Measurements from ENCODE around the gene UGT1A3. TPM values are rescaled to one million over a fixed set of nuclear protein-coding genes. Genes with fewer than 3 reads are reported as not detected.

Gene UGT1A3
- total RNA-seq, 2 experiments from 2014 or later: not detected

DNA sequence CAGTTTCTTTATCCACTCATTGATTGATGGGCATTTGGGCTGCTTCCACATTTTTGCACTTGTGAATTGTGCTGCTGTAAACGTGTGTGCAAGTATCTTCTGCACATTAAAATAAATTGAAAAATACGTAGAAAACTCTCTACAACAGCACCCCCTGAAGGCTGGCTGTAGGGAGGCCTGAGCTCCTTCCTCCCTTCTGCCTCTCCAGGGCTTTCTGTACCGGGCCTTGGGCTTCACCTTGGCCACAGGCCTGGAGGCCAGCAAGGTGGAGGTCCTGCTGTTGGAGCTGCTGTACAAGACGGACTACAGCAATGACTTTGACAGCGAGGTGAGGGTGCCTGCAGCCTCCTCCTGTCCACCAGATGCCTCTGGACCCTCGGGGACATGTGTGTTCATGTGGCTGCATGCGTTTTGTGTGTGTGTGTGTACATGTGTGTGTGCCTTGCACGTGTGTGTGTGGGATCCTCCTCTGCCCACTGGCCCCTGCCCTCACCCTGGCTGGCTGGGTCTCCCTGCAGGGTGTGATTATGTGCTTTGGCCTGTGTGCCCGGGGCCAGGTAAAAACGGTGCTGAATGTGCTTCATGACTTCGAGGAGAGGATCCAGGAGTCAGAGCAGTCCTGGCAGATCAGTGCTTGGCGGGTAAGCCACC is 78.5 kb downstream of the UGT1A3 start:
- H3K36me3 Mint-ChIP-seq: no peaks in the 10 kb centered on the region
- H3K27me3 Mint-ChIP-seq: peaks cover 10% of the 10 kb centered on the region
- no peaks in the 10 kb centered on the region for H3K4me1 Mint-ChIP-seq
- H3K4me3 Mint-ChIP-seq: no peak overlapping the region
- DNase-seq: no peak
- no peaks in the 10 kb centered on the region for H3K9me3 Mint-ChIP-seq
- H3K27ac Mint-ChIP-seq: no peak overlapping the region

DNA sequence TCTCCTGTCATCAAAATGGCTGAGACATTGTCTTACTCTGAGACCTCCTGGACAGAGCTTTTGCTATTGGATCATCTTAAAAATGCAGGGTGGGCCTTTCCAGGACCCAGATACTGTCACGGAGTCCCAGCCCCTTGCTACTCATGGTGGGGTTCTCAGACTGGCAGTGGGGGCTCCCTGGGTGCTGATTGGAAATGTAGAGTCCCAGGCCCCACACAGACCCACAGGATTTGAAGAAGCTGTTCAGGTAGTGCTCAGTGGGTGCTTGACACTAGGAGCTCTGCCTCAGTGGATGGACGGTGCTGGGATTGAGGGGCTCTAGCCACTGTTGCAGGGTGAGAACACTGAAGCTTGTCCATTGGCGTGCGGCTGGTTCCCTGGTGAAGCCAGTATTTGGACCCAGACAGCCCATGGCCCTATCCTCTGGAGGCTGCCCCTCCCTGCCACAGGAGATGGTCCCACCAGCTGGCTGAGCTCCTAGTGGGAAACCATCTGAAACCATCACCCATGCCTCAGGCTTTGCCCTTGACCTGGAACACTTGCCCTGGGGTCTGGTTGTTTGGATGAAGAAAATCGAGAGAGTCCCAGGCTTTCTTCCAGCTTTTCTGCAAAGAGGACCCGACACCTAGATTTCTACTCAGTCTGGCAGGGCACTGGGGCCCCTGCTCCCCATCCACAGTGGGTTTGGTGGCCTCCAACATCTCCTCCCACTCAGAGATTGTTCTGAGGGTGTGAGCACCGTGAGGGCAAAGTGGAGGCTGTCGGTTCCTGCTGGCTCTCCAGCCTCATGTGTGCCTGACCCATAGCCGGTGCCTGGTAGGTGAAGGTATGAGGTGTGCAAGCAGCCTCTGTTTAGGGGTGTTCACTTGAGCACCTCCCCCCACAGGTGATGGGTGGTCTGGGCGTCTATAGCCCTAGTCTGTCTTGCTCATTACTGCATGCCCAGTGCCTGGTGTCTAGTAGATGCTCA is 79.4 kb downstream of the UGT1A3 start:
- no peaks in the 10 kb centered on the region for H3K9me3 Mint-ChIP-seq
- no peak overlapping the region for H3K27ac Mint-ChIP-seq
- no peaks in the 10 kb centered on the region for H3K36me3 Mint-ChIP-seq
- peaks cover 3% of the 10 kb centered on the region for H3K27me3 Mint-ChIP-seq
- H3K4me3 Mint-ChIP-seq: no peak overlapping the region
- DNase-seq: no peak
- H3K4me1 Mint-ChIP-seq: no peaks in the 10 kb centered on the region

DNA sequence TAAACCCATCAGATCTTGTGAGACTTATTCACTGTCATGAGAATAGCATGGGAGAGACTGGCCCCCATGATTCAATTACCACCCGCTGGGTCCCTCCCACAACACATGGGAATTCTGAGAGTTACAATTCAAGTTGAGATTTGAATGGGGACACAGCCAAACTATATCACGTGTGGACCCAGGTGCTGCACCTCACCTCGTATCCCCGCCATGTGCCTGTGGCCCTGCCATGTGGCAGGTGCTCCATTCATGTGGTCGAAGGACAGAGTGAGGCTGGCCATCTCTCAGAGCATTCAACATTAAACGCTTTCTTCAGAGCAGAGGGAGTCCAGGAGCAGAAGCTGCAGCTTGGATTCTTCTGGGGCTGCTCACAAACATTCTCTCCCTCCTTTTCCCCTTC is 81.5 kb downstream of the UGT1A3 start:
- Mint-ChIP-seq H3K27me3 (peaks cover 2% of the 10 kb centered on the region), H3K4me3 (no peak overlapping the region), H3K4me1 (no peaks in the 10 kb centered on the region), H3K36me3 (no peaks in the 10 kb centered on the region), H3K27ac (no peak overlapping the region), H3K9me3 (no peaks in the 10 kb centered on the region)
- no peak for DNase-seq

DNA sequence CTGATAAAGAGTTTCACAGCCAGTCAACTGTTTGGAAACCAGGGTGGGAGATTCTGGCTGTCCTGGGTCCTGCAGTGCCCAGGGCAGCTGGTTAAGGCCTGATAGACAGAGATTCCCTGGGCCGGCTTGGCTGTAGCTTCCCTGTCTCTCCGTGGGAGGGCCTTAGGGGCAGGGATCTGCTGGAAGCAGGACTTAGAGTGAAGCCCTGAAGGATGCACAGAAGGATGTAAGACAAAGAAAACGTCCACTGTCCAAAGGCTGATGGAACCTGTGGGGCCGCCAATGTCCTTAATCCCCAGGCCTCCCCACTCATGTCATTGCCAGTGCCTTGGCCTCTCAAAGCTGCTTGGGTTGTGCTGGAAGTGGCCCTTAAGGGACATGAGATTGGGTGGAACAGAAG is 82.2 kb downstream of the UGT1A3 start:
- no peaks in the 10 kb centered on the region for H3K9me3 Mint-ChIP-seq
- H3K4me1 Mint-ChIP-seq: no peaks in the 10 kb centered on the region
- H3K27ac Mint-ChIP-seq: no peak overlapping the region
- DNase-seq: no peak
- no peak overlapping the region for H3K4me3 Mint-ChIP-seq
- H3K36me3 Mint-ChIP-seq: no peaks in the 10 kb centered on the region
- peaks cover 6% of the 10 kb centered on the region for H3K27me3 Mint-ChIP-seq

DNA sequence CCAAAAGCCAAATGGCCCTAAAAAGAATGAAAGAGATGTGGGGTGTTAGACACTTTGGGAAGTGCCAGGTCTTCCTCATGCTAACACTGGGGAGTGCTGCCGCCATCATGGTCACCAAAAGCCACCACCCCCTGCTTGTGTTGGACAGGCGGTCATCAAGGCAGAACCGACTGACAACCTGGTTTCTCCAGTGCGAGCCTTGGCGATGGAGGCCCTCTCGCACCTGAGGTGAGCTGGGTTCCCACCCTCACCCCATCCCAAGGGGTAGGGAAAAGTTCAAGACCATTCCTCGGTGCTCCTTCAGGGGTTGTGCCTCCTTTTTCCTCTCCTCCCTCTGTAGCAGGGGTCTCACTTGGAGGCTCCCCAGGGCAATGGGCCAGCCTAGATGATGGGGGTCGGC is 82.9 kb downstream of the UGT1A3 start:
- no peak for DNase-seq
- no peaks in the 10 kb centered on the region for H3K36me3 Mint-ChIP-seq
- no peaks in the 10 kb centered on the region for H3K4me1 Mint-ChIP-seq
- H3K4me3 Mint-ChIP-seq: no peak overlapping the region
- H3K27ac Mint-ChIP-seq: no peak overlapping the region
- H3K27me3 Mint-ChIP-seq: peaks cover 6% of the 10 kb centered on the region
- H3K9me3 Mint-ChIP-seq: no peaks in the 10 kb centered on the region

DNA sequence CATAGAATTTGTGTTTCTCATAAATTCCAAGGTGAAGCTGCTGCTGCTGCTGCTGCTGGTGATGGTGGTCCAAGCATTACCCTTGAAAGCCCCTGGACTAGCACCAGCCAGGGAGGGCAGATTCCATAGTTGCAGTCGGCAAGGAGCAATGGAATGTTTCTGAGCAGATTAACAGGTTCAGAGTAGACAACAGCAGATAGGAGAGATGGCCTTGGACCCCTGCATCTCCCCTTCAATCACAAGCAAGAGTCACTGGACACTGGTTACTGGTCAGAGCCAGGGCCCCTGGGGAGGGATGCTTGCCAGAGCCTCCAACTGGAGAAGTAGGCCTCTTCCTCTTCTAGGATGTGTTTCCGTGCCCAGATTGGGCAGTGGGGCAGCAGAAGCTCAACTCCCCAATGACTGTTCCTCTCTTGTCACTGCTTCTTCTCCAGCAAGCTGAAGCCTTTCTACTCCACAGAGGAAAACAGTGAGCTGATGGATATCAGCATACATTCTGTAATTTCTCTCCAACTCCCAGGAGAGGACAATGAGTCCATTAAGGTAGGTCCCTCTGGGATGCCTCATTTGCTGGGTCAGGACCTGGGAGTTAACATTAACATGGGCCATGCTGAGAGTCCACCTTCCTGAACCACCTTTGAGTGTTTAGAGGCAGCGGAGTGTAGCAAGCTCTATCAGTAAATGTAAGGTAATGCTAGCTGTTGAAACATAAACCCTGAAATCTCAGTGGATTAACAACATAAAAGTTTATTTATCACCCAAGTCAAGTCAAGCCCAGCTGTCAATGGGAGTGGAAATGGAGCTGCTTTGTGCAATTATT is 84.6 kb downstream of the UGT1A3 start:
- H3K27me3 Mint-ChIP-seq: peaks cover 10% of the 10 kb centered on the region
- peaks cover 2% of the 10 kb centered on the region for H3K4me1 Mint-ChIP-seq
- H3K9me3 Mint-ChIP-seq: no peaks in the 10 kb centered on the region
- no peak overlapping the region for H3K27ac Mint-ChIP-seq
- no peaks in the 10 kb centered on the region for H3K36me3 Mint-ChIP-seq
- DNase-seq: no peak
- H3K4me3 Mint-ChIP-seq: no peak overlapping the region

DNA sequence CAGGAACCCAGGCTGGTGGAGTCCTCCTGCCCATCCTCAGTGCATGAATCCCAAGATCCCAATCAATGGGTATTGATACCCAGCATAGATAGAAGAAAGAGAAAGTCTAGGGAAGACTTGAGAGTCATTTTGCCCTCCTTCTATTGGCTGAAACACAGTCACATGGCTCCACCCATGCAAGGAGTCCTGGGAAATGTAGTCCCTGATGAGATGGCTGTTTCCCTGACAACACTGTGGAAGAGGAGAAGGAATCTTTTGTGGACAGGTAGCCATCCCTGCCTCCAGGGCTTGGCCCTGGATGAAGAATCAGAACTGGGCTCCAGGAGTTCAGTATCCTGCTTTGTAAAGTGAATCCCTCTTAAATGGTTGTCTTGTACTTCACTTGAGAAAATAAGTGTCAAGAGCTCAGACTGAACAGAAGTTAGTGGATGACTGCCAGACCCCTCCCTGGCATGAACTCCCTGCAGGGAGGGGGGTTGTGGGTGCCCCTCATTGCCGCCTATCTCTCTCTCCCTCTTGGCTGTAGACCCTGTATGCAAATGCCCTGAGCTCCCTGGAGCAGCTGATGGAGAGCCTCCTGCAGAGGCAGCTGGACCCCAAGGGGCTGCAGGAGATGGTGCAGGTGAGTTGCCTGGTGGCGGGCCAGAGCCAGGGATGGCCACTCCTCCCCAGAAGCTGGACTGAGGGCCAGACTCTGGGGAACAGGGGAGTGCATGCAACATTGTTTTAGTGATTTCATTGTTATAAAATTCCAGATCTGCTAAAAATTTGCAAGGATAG is 85.4 kb downstream of the UGT1A3 start:
- no peak overlapping the region for H3K4me3 Mint-ChIP-seq
- peaks cover 2% of the 10 kb centered on the region for H3K4me1 Mint-ChIP-seq
- peaks cover 10% of the 10 kb centered on the region for H3K27me3 Mint-ChIP-seq
- no peaks in the 10 kb centered on the region for H3K36me3 Mint-ChIP-seq
- no peak for DNase-seq
- no peak overlapping the region for H3K27ac Mint-ChIP-seq
- no peaks in the 10 kb centered on the region for H3K9me3 Mint-ChIP-seq

DNA sequence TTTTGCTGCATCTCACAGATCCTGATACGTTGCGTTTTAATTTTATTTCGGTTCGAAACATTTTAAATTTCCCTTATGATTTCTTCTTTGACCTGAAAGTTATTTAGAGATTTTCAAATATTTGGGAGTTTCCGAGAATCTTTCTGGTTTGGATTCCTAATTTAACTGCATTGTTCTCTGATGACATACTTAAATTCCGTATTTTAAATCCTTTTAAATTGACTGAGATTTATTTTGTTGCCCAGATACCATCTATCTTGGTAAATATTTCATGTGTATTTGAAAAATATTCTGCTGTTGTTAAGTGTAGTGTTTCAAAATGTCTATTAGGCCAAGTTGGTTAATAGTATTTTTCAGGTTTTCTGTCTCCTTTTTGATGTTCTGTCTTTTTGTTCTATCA is 87.0 kb downstream of the UGT1A3 start:
- H3K27ac Mint-ChIP-seq: no peak overlapping the region
- no peak overlapping the region for H3K4me3 Mint-ChIP-seq
- peaks cover 10% of the 10 kb centered on the region for H3K27me3 Mint-ChIP-seq
- no peaks in the 10 kb centered on the region for H3K9me3 Mint-ChIP-seq
- DNase-seq: no peak
- H3K4me1 Mint-ChIP-seq: peaks cover 2% of the 10 kb centered on the region
- no peaks in the 10 kb centered on the region for H3K36me3 Mint-ChIP-seq

DNA sequence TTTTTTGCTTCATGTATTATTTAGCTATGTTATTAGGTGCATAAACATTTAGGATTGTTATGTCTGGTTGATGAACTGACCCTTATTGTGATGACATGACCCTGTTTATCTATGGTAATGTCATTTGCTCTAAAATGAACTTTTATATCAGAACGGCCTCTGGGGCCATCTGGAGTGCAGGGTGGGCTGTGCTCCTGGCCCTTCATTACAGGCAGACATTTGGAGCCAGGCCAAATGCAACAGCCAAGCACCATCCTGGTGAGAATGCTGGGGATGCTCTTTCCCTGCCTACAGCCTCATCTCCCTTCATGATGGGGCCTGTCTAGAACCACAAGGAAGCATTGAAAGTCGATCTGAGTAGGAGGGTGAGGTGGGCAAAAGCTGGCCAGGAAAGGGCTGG is 87.5 kb downstream of the UGT1A3 start:
- no peak overlapping the region for H3K4me3 Mint-ChIP-seq
- no peak overlapping the region for H3K27ac Mint-ChIP-seq
- no peaks in the 10 kb centered on the region for H3K36me3 Mint-ChIP-seq
- H3K4me1 Mint-ChIP-seq: peaks cover 2% of the 10 kb centered on the region
- no peak for DNase-seq
- peaks cover 10% of the 10 kb centered on the region for H3K27me3 Mint-ChIP-seq
- no peaks in the 10 kb centered on the region for H3K9me3 Mint-ChIP-seq

DNA sequence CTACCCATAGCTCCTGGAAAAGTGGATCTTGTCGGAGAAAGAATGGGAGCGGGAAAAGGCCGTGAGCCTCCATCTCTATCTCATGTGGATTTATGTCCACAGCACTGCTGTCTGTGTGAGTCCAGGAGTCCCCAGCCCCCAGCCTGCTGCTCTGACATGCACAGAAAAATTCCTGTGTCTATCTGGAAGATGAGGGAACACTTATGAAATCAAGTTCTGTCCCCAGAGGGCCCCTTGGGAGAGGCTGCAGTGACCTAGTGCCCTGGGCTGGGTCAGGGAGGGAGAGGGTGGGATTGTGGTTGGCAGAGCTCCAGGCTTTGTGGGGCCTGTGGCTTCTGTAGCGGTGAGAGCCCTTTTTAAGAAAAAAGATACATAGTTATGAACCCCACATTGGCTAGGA is 87.9 kb downstream of the UGT1A3 start:
- no peak for DNase-seq
- Mint-ChIP-seq H3K27ac (no peak overlapping the region), H3K9me3 (no peaks in the 10 kb centered on the region), H3K4me1 (peaks cover 2% of the 10 kb centered on the region), H3K36me3 (no peaks in the 10 kb centered on the region), H3K4me3 (no peak overlapping the region), H3K27me3 (peaks cover 10% of the 10 kb centered on the region)

DNA sequence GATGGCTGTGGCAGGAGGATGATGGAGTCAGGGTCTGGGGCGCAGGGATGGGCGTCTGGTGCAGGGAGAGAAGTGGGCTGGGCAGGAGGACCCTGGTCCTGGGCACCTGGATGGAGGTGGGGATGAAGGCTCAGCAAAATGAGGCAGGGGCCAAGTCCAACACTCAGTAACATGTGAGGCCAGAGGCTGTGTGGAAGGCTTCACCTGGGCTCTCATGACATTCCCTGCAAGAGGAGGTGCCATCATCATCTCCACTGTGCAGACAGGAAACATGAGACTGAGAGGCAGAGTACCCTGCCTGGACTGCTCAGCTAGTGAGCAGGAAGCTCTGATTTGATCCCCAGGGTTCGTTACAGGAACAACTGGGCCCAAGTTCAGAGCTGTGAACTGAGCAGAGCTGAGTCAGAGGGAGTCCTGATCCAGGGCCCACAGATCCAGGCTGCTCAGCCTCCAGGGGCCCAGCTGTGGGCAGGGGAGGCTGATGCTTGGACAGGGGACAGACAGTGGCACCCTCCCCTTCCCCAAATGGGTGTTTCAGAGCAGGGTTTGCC is 88.6 kb downstream of the UGT1A3 start:
- Mint-ChIP-seq H3K27ac (no peak overlapping the region), H3K4me3 (no peak overlapping the region)

DNA sequence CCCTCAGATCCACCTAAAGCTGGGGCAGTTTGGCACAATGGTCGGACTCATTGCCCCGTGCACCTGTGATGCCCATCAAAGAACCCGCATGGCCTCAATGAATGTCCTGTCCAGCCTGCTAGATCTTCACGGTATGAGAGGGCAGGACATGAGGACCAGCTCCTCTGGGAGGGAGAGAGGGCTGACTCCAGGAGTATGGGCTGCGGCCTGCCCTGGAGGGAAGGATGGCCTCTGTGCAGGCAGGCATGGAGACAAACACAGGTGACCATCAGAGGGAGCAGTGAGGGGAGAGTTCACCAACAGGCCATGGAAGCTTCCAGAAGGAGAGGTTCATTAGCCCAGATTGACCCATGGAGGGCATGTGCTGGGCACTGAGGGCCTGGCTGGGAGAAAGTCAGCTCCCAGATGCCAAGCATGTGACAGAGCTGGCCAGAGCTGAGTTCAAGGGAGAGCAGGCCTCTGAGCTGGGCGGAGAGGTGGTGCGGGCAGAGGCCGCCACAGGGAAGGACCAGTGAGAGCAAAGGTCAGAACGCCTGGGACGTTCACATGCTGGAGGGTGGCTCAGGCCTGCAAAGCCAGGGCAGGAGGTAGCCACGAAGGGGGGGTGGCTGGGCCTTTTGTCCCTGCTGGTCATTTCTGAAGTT is 89.3 kb downstream of the UGT1A3 start:
- no peak for DNase-seq

More for the DNA sequence above, 88.6 kb downstream of the UGT1A3 start:
- Mint-ChIP-seq H3K27me3 (peaks cover 10% of the 10 kb centered on the region), H3K4me1 (peaks cover 2% of the 10 kb centered on the region), H3K36me3 (no peaks in the 10 kb centered on the region), H3K9me3 (no peaks in the 10 kb centered on the region)
- DNase-seq: no peak

DNA sequence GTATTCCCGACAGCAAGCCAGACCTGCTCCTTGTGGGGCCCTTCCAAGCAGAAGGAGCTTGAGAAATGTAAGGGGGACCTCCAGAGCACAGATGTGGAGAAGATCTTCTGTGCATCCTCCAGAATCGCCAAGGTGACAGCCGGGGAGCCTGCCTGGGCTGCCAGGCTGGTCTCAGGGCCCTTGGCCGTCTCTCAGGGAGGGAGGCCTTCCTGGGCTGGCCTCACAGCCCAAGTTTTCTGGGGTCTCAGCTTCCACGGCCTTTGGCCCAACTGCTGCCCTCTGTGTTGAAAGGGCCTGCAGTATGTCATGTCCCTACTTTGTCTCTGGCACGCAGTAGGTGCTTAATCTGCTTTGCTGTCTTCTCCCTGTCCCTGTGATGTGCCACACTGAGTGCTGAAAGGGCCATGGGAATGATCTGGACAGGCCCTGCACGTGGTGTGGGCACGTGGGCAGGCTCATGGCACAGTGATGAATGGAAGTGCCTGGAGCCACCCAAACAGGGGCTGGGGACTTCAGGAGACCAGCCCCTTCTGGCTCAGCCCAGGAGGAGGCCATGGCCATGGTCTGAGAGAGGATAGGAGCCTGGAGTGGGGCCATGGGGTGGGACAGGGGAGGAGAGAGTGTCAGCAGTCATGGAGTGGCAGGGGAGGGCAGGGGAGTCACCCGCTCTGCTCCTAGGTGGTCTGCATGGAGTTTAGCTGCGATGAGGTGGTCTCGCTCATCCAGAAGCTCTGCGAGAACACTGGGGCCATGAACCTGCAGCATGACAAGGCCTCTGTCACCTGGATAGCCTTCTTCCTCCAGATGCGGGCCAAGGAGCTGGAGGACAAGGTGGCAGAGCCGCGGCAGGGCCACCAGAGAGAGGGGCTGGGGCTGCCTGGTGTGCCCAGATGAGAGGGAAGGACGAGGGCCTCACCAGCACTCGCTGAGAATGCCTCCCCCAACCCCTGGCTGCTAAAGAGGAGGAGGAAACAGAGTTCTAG is 90.1 kb downstream of the UGT1A3 start:
- no peak overlapping the region for H3K27ac Mint-ChIP-seq
- H3K36me3 Mint-ChIP-seq: no peaks in the 10 kb centered on the region
- peaks cover 2% of the 10 kb centered on the region for H3K4me1 Mint-ChIP-seq
- H3K4me3 Mint-ChIP-seq: no peak overlapping the region
- no peak for DNase-seq
- H3K27me3 Mint-ChIP-seq: peaks cover 10% of the 10 kb centered on the region
- no peaks in the 10 kb centered on the region for H3K9me3 Mint-ChIP-seq

More for the DNA sequence above, 89.3 kb downstream of the UGT1A3 start:
- Mint-ChIP-seq H3K27me3 (peaks cover 10% of the 10 kb centered on the region), H3K4me1 (peaks cover 2% of the 10 kb centered on the region), H3K4me3 (no peak overlapping the region), H3K27ac (no peak overlapping the region), H3K9me3 (no peaks in the 10 kb centered on the region), H3K36me3 (no peaks in the 10 kb centered on the region)
